Posterior cingulate gyrus (tissue), 11 donors: Measurements from ENCODE around the gene GPR39.

Experiments used
- DNase-seq, 10 donors: peaks; one replicate each; pipeline versions ENCODE4 v3.0.0 to v3.0.0-alpha.2; 2020 to 2021; ENCODE audit warnings: mixed read lengths in 3 of 10
- intact Hi-C: fragments of 100-400 bp; cut with DNase I; formaldehyde crosslinking; loops from one replicate; pipeline ENCODE4 v1.15.1; 2023

Gene GPR39

GRCh38 chr2:132549935-132550670, 133.5 kb downstream of the GPR39 start:
- intact Hi-C loops, result loop anchor here (5.0 to 10.0 kb wide), 4 partner anchors 595 to 1292 kb away; partner anchors contain the start of gene NCKAP5

GRCh38 chr2:132550946-132551345, 134.3 kb downstream of the GPR39 start:
- intact Hi-C loops, result no loop called here
- no peak for DNase-seq

More at GRCh38 chr2:132549935-132550670, 133.5 kb downstream of the GPR39 start:
- no peak for DNase-seq

- DNase-seq, result no peak
- intact Hi-C loops, result no loop called here
These were observed 141.1 kb downstream of the GPR39 start for GRCh38 chr2:132557694-132558093.

DNA sequence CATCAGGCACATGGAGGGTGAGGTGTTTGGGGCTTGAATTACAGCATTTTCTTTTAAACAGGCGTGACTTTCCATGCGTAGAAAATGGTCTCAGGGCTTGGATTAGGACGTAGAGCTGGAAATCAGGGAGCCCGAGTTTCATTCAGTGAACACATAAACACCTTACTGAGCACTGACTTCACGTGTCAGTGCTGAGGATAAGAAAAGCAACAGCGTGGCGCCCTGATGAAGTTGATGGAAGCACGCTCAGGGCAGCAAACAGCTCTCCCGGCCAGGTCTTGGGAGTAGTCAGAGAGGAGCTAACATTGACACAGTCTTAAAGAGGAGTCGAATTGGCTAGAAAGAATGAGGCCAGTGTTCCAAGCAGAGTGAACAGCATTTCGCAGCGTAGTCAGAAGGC, 142.7 kb downstream of the GPR39 start:
- no peak for DNase-seq
- intact Hi-C loops, result no loop called here

- no peak for DNase-seq
- intact Hi-C loops, result no loop called here
These were observed 143.3 kb downstream of the GPR39 start for GRCh38 chr2:132559921-132560320.

GRCh38 chr2:132560562-132560961, 144.0 kb downstream of the GPR39 start:
- DNase-seq, result no peak
- intact Hi-C loops, result no loop called here

GRCh38 chr2:132562245-132562644, 145.6 kb downstream of the GPR39 start:
- no peak for DNase-seq
- intact Hi-C loops, result no loop called here

DNA sequence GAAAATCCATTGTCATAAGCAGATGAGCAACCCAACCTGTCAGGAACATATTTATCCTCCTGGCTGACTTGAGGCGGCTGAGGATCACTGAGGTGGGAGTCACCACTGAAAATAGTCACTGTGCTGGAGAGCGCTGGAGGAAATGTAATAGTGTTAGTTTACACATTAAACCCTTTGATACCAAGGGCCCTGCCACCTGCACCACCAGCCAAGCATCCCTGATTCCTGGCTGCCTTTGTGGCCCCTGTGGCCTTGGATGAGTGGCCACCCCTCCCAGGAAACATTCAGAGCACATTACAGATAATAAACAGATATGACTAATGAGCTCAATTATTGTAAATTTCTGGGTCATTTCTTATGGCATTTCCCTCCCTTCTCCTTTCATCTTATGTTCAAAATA, 147.5 kb downstream of the GPR39 start:
- intact Hi-C loops, result no loop called here
- no peak for DNase-seq

- intact Hi-C loops, result no loop called here
- no peak for DNase-seq
These were observed 149.8 kb downstream of the GPR39 start for GRCh38 chr2:132566379-132566778.

- intact Hi-C loops, result no loop called here
- DNase-seq, result no peak
These were observed 151.1 kb downstream of the GPR39 start for GRCh38 chr2:132567682-132568081.

DNA sequence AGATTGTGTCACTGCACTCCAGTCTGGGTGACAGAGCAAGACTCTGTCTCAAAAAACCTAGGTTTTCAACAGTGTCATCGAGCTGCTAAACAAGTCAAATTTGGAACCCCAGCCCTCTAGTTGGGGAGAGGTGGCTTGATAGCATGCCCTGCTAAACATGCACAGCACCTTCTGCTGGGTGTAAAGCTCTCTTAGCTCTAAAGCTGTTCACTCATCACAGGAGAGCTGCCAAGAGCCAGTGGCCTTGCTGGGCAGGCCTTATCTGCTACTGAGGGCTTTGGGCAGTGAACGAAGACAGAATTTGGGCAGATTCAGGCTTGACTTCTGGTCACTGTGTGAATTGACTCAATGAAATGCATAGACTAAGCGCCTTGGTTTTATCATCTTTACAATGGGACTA, 152.1 kb downstream of the GPR39 start:
- no peak for DNase-seq
- intact Hi-C loops, result no loop called here

- intact Hi-C loops, result no loop called here
- no peak for DNase-seq
These were observed 156.9 kb downstream of the GPR39 start for GRCh38 chr2:132573444-132574007.

DNA sequence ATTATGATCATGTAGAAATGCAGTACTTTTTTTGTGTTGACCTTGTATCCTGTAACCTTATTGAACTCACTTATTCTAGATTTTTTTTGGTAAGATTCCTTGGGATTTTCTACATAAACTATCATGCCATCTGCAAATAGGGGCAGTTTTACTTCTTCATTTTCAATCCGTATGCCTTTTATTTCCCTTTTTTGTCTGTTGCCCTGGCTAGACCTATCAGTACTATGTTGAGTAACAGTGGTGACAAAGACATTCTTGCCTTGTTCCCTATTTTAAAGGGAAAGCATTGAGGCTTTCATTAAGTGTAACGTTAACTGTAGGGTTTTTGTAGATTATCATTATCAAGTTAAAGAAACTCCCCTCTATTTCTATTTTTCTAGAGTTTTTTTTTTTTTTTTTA, 161.1 kb downstream of the GPR39 start:
- no peak for DNase-seq
- intact Hi-C loops, result no loop called here

DNA sequence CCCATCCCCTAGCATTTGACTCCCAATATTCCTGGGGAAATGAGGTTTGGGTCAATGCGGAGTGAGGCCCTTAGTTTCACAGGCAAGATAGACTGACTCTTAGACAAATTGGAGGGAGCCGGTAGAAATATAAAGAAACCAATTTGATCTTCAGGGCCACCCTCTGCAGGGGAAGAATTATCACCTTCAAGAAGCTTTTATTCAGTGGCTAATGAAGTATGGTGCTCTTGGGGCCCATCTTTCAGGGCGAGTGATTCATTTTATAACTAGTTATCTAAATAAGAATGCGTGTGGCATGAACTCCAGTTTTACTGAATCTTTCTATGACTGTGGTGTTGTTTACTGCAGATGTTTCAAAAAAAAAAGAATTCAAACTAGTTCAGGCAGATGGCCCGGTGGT, 165.0 kb downstream of the GPR39 start:
- intact Hi-C loops, result no loop called here
- no peak for DNase-seq

DNA sequence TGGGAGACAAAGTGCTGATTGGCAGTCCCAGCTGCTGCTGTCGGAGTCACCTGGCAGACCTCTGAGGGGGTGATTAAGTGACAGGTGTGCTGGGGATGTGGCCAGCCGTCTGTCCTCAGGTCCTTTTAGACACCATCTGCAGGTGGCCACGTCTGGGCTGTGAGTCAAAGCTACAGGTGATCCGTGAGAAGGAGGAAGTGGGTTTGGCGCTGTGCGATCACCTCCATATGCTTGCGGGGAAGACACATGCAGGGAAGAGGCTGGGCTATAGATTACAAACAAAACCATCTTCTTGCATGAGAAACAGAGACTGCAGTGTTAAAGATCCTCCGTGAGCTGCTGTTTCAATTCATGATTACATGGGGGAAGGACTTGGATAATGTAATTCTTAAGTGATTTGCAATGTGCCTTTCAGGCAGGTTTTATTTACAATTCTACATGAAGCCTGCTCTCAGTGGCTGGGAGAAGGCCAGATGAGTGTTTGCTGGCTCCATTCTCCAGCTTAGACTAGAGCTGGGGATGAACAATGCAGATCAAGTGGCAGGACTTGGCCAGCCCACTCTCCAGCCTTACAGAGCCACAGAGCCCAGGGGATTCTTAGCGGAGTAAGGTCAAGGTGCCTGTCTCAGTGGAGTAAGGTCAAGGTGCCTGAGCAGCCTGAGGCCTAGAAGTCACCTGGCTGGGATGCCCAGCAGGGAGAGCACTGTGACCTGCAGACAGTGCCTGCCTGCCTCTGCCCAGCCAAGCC, 165.6 kb downstream of the GPR39 start:
- intact Hi-C loops, result no loop called here

DNA sequence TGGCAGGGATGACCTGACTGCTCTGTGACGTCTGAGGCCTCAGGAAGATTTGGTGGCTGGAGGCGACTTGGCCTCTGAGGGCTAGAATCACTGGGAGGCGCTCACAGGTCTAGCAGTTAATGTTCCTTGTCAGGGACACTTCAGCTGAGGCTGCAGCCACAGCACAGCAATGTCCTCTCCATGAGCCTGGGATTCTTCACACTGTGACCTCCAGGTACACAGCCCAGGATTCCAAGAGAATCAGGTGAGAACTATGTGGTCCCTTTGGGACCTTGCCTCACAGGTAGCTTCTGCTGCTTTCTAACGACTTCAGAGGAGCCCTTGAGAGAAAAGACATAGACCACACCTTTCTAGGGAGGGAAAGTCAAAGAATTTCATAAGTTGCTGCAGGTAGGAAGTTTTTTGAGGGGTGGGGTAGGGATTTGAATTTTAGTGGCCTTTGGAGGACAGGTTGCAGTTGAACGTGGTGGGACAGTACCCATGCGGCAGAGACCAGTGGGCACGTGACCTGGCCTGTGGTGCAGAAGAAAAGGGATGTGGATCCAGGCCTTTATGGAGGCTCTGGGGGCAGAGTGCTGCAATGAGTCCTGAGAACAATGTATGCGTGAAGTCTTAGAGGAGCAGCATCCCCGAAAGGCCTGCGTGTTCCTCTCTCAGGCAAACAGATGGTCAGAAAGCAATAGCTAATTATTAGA, 167.2 kb downstream of the GPR39 start:
- DNase-seq, result no peak

More for the DNA sequence above, 165.6 kb downstream of the GPR39 start:
- no peak for DNase-seq

GRCh38 chr2:132584976-132585817, 168.6 kb downstream of the GPR39 start:
- intact Hi-C loops, result no loop called here

More for the DNA sequence above, 167.2 kb downstream of the GPR39 start:
- intact Hi-C loops, result no loop called here

GRCh38 chr2:132586101-132586511, 169.5 kb downstream of the GPR39 start:
- intact Hi-C loops, result no loop called here
- DNase-seq, result peak in 5 of 10 donors; percentile 9 to 88 (median 43)

More at GRCh38 chr2:132584976-132585817, 168.6 kb downstream of the GPR39 start:
- no peak for DNase-seq

- intact Hi-C loops, result no loop called here
- no peak for DNase-seq
These were observed 170.2 kb downstream of the GPR39 start for GRCh38 chr2:132586835-132587234.

DNA sequence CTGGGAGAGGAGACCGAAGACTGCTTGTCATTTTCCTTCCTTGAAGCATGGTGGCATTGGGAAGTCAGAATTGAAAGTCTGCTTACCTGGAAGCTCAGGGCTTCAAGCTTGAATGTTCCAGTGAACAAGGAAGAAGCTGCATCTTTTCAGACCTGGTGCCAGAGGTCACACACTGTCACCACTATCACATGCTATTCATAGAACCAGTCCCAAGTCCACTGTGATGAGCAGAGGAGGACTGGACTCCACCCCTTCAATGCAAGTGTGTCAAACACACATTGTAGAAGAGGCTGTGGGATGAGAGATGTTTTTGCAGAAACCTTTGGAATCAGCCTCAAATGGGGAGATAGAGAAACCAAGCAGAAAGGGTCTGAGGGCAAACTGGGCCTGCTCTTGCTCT, 172.0 kb downstream of the GPR39 start:
- intact Hi-C loops, result no loop called here
- no peak for DNase-seq
